CD14-positive monocyte (primary cell): ENCODE data around the gene GLA. TPM values are rescaled to one million over a fixed set of nuclear protein-coding genes. Genes with fewer than 3 reads are reported as not detected.

ENCODE experiments used
- DNase-seq, 3 donors: peaks; one replicate each; pipeline ENCODE4 v3.0.0-alpha.2; 2011 to 2022
- H2AFZ ChIP-seq: 2 replicates; pipeline ENCODE4 v1.6.0; 2012; ENCODE audit warnings: mild to moderate bottlenecking, low read depth, low read length, inconsistent platforms; ENCODE audit not compliant: insufficient read depth, poor library complexity, severe bottlenecking
- H3K27ac ChIP-seq, 2 donors: 1 replicate in 1 of 2; 2 replicates in 1 of 2; pipeline ENCODE4 v1.5.1; 2012 to 2013; ENCODE audit warnings: low read length in 2 of 2, control low read depth in 1 of 2, inconsistent platforms in 1 of 2, low read depth in 1 of 2, mild to moderate bottlenecking in 1 of 2
- H3K27me3 ChIP-seq, 2 donors: one replicate each; pipeline versions ENCODE4 v1.6.0 to v1.6.1; 2011 to 2013; ENCODE audit warnings: low read length in 2 of 2; ENCODE audit not compliant: control insufficient read depth in 2 of 2, insufficient read depth in 2 of 2
- H3K36me3 ChIP-seq, 2 donors: replicated peaks in 1 of 2; 1 replicate in 1 of 2; 2 replicates in 1 of 2; pipeline versions ENCODE4 v1.5.1 to v1.6.1; 2012 to 2013; ENCODE audit warnings: low read length in 2 of 2, control low read depth in 1 of 2, inconsistent platforms in 1 of 2, mild to moderate bottlenecking in 1 of 2; ENCODE audit not compliant: insufficient read depth in 2 of 2, control insufficient read depth in 1 of 2
- H3K4me1 ChIP-seq, 2 donors: 1 replicate in 1 of 2; 2 replicates in 1 of 2; pipeline versions ENCODE4 v1.5.1 to v1.6.1; 2012 to 2013; ENCODE audit warnings: low read length in 2 of 2, control low read depth in 1 of 2, inconsistent platforms in 1 of 2, mild to moderate bottlenecking in 1 of 2, moderate library complexity in 1 of 2; ENCODE audit not compliant: insufficient read depth in 2 of 2, control insufficient read depth in 1 of 2
- H3K4me2 ChIP-seq: replicated peaks from 2 replicates; pipeline ENCODE3; 2012; ENCODE audit warnings: low read length, moderate library complexity, mild to moderate bottlenecking; ENCODE audit not compliant: poor library complexity, severe bottlenecking; ENCODE audit errors: extremely low read depth
- H3K4me3 ChIP-seq, 3 experiments: fragments of 200-600 bp in 1 of 3; sonication (generic) in 1 of 3; replicated peaks in 1 of 3; 1 replicate in 2 of 3; 2 replicates in 1 of 3; pipeline ENCODE4 v1.5.1; 2011 to 2013; ENCODE audit warnings: low read length in 3 of 3, mild to moderate bottlenecking in 3 of 3, control low read depth in 2 of 3, low read depth in 2 of 3, inconsistent platforms in 1 of 3, moderate library complexity in 1 of 3
- H3K79me2 ChIP-seq: 2 replicates; pipeline ENCODE4 v1.6.0; 2012; ENCODE audit warnings: mild to moderate bottlenecking, control low read depth, inconsistent platforms, low read length, moderate library complexity; ENCODE audit not compliant: insufficient read depth
- H3K9ac ChIP-seq: 2 replicates; pipeline ENCODE4 v1.6.0; 2017; ENCODE audit warnings: low read length, mild to moderate bottlenecking; ENCODE audit not compliant: insufficient read depth, poor library complexity, severe bottlenecking
- H3K9me3 ChIP-seq, 2 donors: replicated peaks in 1 of 2; 1 replicate in 1 of 2; 2 replicates in 1 of 2; pipeline versions ENCODE4 v1.5.1 to v1.6.1; 2012 to 2013; ENCODE audit warnings: low read length in 2 of 2, control low read depth in 1 of 2; ENCODE audit not compliant: control insufficient read depth in 1 of 2, insufficient read depth in 1 of 2
- H4K20me1 ChIP-seq: 2 replicates; pipeline ENCODE4 v1.6.0; 2012; ENCODE audit warnings: mild to moderate bottlenecking, low read length, control low read depth, moderate library complexity; ENCODE audit not compliant: insufficient read depth
- H3K27ac Mint-ChIP-seq, 7 donors: one replicate each; pipeline ENCODE4 v1.8.0; 2020; ENCODE audit warnings: mild to moderate bottlenecking in 7 of 7, mixed read lengths in 7 of 7, moderate library complexity in 6 of 7, inconsistent platforms in 2 of 7
- H3K27me3 Mint-ChIP-seq, 3 donors: one replicate each; pipeline ENCODE4 v1.8.0; 2021 to 2022; ENCODE audit warnings: low read depth in 3 of 3, mild to moderate bottlenecking in 3 of 3, mixed read lengths in 3 of 3, moderate library complexity in 3 of 3, inconsistent platforms in 1 of 3
- H3K36me3 Mint-ChIP-seq, 2 donors: one replicate each; pipeline ENCODE4 v1.8.0; 2020; ENCODE audit warnings: mixed read lengths in 2 of 2, inconsistent platforms in 1 of 2, mild to moderate bottlenecking in 1 of 2
- H3K4me1 Mint-ChIP-seq: one replicate; pipeline ENCODE4 v1.8.0; 2020; ENCODE audit warnings: mild to moderate bottlenecking, mixed read lengths
- H3K4me3 Mint-ChIP-seq, 2 donors: one replicate each; pipeline ENCODE4 v1.8.0; 2020; ENCODE audit warnings: mild to moderate bottlenecking in 2 of 2, mixed read lengths in 2 of 2, moderate library complexity in 1 of 2
- H3K9me3 Mint-ChIP-seq, 7 donors: one replicate each; pipeline ENCODE4 v1.8.0; 2020 to 2022; ENCODE audit warnings: mixed read lengths in 7 of 7, mild to moderate bottlenecking in 6 of 7, moderate library complexity in 6 of 7, inconsistent platforms in 2 of 7
- CTCF ChIP-seq: fragments of 200-600 bp; IDR thresholded peaks from one replicate; pipeline ENCODE4 v1.8.0; 2022; ENCODE audit warnings: antibody characterized with exemption, mild to moderate bottlenecking
- WGBS: methylation state at CpG from one replicate; pipeline ENCODE4 v1.1.5; 2013; ENCODE audit warnings: missing lambda C conversion rate; ENCODE audit not compliant: insufficient coverage; 5-methylcytosine and 5-hydroxymethylcytosine counted together
- intact Hi-C, 2 donors: fragments of 100-400 bp; cut with micrococcal nuclease; formaldehyde crosslinking; loops; one replicate each; pipeline versions ENCODE4 v1.15.0 to v1.15.1; 2023
- polyA plus RNA-seq, 3 donors: library from polyadenylated mRNA; depleted of rRNA in 1 of 3; unstranded in 2 of 3; stranded (reverse) in 1 of 3; fragments of 300-500 nt in 2 of 3; fragments of >200 nt in 1 of 3; fragmentation: Illumina TruSeq in 2 of 3; gene quantifications; 1 replicate in 2 of 3; 2 replicates in 1 of 3; pipeline ENCODE4 v1.2.3, GENCODE V29; 2012 to 2021

GLA gene
- polyA plus RNA-seq, 3 donors, result 64.0 to 101 (median 80.0) TPM

GRCh38 chrX:101390664-101391525 lies 16.8 kb downstream of the GLA start, which contains the start of gene RPL36A:
RPL36A (plus strand) TSS chrX:101391011; CDS start chrX:101391044, 33 bp downstream.
- H3K79me2 ChIP-seq, result peaks cover 35% of the 10 kb centered on the region
- Mint-ChIP-seq H3K4me3 (peak within 1 kb of the TSS; percentile 89 to 90), H3K36me3 (peaks cover 19 to 26% of the 10 kb centered on the region in 2 donors), H3K4me1 (peaks cover 33% of the 10 kb centered on the region), H3K27ac (peak within 1 kb of the TSS; percentile 88 to 96 (median 92)), H3K27me3 (peaks cover 0 to 3% (median 0%) of the 10 kb centered on the region in 3 donors), H3K9me3 (peaks cover 0 to 12% (median 0%) of the 10 kb centered on the region in 7 donors)
- H3K4me1 ChIP-seq, result peaks cover 31 to 43% of the 10 kb centered on the region in 2 donors
- 0% methylated on average over 15 of the region's 47 CpGs for WGBS
- H2AFZ ChIP-seq, result peak within 1 kb of the TSS; percentile 74
- peak within 1 kb of the TSS; percentile 58 to 83 (median 71) for H3K4me3 ChIP-seq
- intact Hi-C loops, result no loop called here
- H3K9ac ChIP-seq, result peak within 1 kb of the TSS; percentile 48
- peak within 1 kb of the TSS; percentile 76 for H3K4me2 ChIP-seq
- H4K20me1 ChIP-seq, result peaks cover 3% of the 10 kb centered on the region
- peak; percentile 70 for TF ChIP-seq CTCF
- H3K27me3 ChIP-seq, result no peaks in the 10 kb centered on the region
- H3K9me3 ChIP-seq, result no peaks in the 10 kb centered on the region
- H3K36me3 ChIP-seq, result peaks cover 6 to 22% of the 10 kb centered on the region in 2 donors
- H3K27ac ChIP-seq, result peak within 1 kb of the TSS; percentile 55 to 78
- peak; percentile 85 to 89 (median 88) for DNase-seq

- Histone ChIP-seq H3K27me3 (no peaks in the 10 kb centered on the region), H3K9ac (no peak overlapping the region), H3K4me1 (peaks cover 43 to 52% of the 10 kb centered on the region in 2 donors), H3K79me2 (peaks cover 50% of the 10 kb centered on the region), H3K27ac (no peak overlapping the region), H3K9me3 (no peaks in the 10 kb centered on the region), H3K4me2 (no peak overlapping the region), H4K20me1 (no peaks in the 10 kb centered on the region), H3K4me3 (no peak overlapping the region), H3K36me3 (peaks cover 6 to 16% of the 10 kb centered on the region in 2 donors), H2AFZ (no peak overlapping the region)
- Mint-ChIP-seq H3K4me3 (no peak overlapping the region), H3K9me3 (peaks cover 0 to 9% (median 0%) of the 10 kb centered on the region in 7 donors), H3K4me1 (peaks cover 41% of the 10 kb centered on the region), H3K36me3 (peaks cover 8 to 14% of the 10 kb centered on the region in 2 donors), H3K27me3 (peaks cover 0 to 3% (median 0%) of the 10 kb centered on the region in 3 donors), H3K27ac (no peak overlapping the region)
- WGBS, result no CpG with 5 or more reads among the region's 3 CpGs
- DNase-seq, result no peak
- no peak for TF ChIP-seq CTCF
- intact Hi-C loops, result no loop called here
Measured at GRCh38 chrX:101388604-101389003, 19.1 kb downstream of the GLA start.
